ENCODE data around the gene ATP2B2. TPM values are rescaled to one million over a fixed set of nuclear protein-coding genes. Genes with fewer than 3 reads are reported as not detected.

Gene ATP2B2
- total and polyA plus RNA-seq, 8 donors: 0.01 to 0.18 (median 0.06) TPM; not detected in 1

DNA sequence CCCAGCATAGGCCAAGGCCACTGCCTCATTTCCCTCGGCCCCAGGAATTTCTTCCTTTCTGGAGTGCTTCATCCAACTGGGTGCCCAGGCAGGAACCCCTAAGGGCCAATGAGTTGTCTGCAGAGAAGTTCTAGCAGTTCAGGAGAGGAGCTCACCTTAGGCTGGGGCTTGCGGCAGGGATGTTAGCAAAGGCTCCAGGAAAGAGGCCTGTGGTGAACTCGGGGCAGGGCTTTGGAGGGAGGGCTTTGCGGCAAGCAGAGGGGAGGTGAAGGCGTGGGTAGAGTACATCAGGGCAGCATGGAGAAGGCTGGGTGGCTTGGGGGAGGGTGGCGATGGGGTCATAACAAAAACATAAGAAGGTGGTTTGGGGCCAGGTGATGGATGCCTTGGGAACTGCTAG is 213.7 kb downstream of the ATP2B2 start:
- H3K36me3 ChIP-seq: peaks cover 0 to 60% of the 10 kb centered on the region in 2 donors
- H3K9me3 ChIP-seq: no peaks in the 10 kb centered on the region
- H3K27me3 ChIP-seq: no peaks in the 10 kb centered on the region
- ATAC-seq (no peak), DNase-seq (no peak)
- peaks cover 0 to 25% of the 10 kb centered on the region in 2 donors for H3K4me1 ChIP-seq
- H3K27ac ChIP-seq: peak overlapping the region in 1 of 2 donors; percentile 83
- intact Hi-C loops (cut with DNase I): no loop called here
- TF ChIP-seq, protein P1, sequence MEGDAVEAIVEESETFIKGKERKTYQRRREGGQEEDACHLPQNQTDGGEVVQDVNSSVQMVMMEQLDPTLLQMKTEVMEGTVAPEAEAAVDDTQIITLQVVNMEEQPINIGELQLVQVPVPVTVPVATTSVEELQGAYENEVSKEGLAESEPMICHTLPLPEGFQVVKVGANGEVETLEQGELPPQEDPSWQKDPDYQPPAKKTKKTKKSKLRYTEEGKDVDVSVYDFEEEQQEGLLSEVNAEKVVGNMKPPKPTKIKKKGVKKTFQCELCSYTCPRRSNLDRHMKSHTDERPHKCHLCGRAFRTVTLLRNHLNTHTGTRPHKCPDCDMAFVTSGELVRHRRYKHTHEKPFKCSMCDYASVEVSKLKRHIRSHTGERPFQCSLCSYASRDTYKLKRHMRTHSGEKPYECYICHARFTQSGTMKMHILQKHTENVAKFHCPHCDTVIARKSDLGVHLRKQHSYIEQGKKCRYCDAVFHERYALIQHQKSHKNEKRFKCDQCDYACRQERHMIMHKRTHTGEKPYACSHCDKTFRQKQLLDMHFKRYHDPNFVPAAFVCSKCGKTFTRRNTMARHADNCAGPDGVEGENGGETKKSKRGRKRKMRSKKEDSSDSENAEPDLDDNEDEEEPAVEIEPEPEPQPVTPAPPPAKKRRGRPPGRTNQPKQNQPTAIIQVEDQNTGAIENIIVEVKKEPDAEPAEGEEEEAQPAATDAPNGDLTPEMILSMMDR (IDR thresholded peaks at IDR 0.05): no peak
- H3K4me3 ChIP-seq: no peak overlapping the region

DNA sequence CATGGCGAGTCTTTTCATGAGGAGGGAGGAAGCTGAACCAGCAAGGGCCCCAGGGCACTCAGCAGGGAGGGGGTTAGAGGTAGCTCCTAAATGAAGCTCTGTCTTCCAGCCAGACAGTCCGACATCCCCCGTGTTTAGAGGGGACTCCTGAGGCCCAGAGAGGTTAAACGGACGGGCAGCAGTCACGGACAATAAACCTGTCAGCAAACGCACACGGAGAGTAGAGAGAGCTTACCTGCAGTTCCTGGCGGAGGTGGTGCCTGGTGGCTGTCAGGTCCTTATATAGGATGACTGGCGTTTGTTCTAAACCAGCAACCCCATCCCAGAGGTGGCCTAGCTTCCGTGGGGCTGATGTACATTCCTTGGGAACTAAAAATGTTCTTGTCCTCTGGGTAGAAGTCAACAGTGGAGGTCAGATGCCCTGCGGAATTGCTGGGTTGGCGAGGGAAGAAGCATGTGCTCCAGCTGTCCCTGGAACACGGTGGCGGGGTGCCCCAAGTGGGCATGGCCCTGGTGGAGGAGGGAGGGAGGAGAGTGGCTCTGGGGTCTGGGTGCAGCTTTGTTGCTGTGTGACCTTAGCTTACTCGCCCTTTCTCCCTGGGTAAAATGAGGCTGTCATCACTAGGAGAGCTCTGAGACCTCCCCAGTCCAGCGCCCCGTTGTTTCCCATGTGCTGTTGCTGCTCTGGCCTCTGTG is 214.8 kb downstream of the ATP2B2 start:
- no peak for ATAC-seq
- TF ChIP-seq, protein P1 (IDR thresholded peaks at IDR 0.05): no peak
- Histone ChIP-seq H3K27ac (no peak overlapping the region), H3K4me1 (peaks cover 0 to 26% of the 10 kb centered on the region in 2 donors), H3K4me3 (no peak overlapping the region), H3K27me3 (no peaks in the 10 kb centered on the region), H3K9me3 (no peaks in the 10 kb centered on the region), H3K36me3 (peaks cover 0 to 61% of the 10 kb centered on the region in 2 donors)
- no peak for DNase-seq
- intact Hi-C loops (cut with DNase I): no loop called here

DNA sequence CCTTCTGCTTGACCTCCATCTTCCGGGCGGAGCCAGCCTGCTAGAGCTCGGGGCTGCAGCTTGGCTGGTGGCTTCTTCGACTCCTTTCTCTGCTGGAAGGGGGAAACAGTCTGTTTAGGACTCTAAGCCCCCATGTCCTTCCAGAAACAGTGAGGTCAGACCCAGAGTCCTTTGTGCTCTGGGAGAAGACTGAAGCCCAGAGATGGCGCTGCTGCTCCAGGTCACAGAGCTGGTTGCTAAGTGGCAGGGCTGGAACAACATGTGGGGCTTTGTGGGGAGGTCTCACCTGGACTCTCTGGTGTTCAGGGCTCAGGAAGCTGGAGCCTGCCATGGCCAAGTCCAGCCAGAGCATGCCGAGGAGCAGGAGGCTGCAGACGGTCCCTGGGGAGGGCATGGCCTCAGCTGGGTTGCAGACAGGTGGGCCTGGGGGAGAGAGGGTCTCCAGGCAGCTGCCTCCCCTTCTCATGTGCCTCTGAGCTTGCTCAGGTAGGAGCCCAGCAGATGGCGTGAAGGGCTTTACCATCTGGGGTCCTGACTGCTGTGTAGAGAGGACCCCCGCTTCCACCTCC is 215.5 kb downstream of the ATP2B2 start:
- Histone ChIP-seq H3K36me3 (peaks cover 0 to 56% of the 10 kb centered on the region in 2 donors), H3K27ac (no peak overlapping the region), H3K4me1 (peaks cover 0 to 33% of the 10 kb centered on the region in 2 donors), H3K4me3 (no peak overlapping the region), H3K9me3 (no peaks in the 10 kb centered on the region), H3K27me3 (no peaks in the 10 kb centered on the region)
- ATAC-seq (no peak), DNase-seq (no peak)
- TF ChIP-seq, protein P1 (IDR thresholded peaks at IDR 0.05): no peak
- intact Hi-C loops (cut with DNase I): no loop called here

DNA sequence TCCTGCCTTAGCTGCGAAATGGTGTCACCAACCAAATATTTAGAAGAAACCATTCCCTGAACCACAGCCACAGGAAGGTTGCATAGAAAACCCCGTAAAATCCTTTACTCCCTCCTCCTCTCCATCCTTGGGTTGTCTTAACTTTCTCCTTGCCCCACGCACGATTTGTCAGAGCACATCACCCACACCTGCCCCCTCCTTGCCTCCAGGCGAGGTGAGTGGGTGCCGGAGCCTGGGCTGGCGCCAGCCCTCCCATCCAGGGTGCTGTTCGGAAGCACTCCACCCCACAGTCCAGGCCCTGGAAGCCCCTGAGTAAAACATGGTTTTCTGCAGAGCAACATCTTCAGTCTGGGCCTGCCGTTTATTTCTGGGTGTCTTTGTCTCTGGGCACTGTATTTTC is 216.3 kb downstream of the ATP2B2 start:
- no peak for ATAC-seq
- H3K4me3 ChIP-seq: no peak overlapping the region

DNA sequence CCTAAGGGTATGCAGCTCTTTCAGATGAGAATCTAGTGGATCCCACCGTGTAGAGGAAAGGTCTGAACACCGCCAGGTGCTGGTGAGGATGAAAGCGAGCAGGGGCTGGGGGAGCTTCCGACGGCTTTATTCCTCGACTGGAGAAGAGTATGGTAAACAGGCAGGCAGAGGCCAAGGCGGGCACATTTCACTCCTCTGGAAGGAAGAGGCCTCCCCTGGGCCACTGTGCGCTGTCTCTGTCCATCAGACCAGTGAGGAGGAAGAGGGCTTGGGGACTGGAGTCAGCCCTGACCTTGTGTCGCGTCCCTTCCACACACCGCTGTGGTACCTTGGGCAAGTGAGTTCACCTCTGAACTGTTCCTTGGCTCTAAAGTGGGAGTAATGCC is 216.8 kb downstream of the ATP2B2 start:
- H3K4me3 ChIP-seq: no peak overlapping the region
- no peak for ATAC-seq
- TF ChIP-seq, protein P1 (IDR thresholded peaks at IDR 0.05): no peak
- intact Hi-C loops (cut with DNase I): no loop called here
- no peaks in the 10 kb centered on the region for H3K27me3 ChIP-seq
- no peak for DNase-seq
- H3K27ac ChIP-seq: no peak overlapping the region
- peaks cover 0 to 28% of the 10 kb centered on the region in 2 donors for H3K4me1 ChIP-seq
- peaks cover 0 to 59% of the 10 kb centered on the region in 2 donors for H3K36me3 ChIP-seq
- H3K9me3 ChIP-seq: no peaks in the 10 kb centered on the region

More for the DNA sequence above, 216.3 kb downstream of the ATP2B2 start:
- Histone ChIP-seq H3K9me3 (no peaks in the 10 kb centered on the region), H3K27me3 (no peaks in the 10 kb centered on the region), H3K4me1 (peaks cover 0 to 33% of the 10 kb centered on the region in 2 donors), H3K27ac (no peak overlapping the region), H3K36me3 (peaks cover 0 to 55% of the 10 kb centered on the region in 2 donors)
- DNase-seq: no peak
- intact Hi-C loops (cut with DNase I): no loop called here
- TF ChIP-seq, protein P1 (IDR thresholded peaks at IDR 0.05): no peak

Data from left lung (tissue), 10 donors.